ENCODE data around the gene ATAD3B.

Gene ATAD3B

DNA sequence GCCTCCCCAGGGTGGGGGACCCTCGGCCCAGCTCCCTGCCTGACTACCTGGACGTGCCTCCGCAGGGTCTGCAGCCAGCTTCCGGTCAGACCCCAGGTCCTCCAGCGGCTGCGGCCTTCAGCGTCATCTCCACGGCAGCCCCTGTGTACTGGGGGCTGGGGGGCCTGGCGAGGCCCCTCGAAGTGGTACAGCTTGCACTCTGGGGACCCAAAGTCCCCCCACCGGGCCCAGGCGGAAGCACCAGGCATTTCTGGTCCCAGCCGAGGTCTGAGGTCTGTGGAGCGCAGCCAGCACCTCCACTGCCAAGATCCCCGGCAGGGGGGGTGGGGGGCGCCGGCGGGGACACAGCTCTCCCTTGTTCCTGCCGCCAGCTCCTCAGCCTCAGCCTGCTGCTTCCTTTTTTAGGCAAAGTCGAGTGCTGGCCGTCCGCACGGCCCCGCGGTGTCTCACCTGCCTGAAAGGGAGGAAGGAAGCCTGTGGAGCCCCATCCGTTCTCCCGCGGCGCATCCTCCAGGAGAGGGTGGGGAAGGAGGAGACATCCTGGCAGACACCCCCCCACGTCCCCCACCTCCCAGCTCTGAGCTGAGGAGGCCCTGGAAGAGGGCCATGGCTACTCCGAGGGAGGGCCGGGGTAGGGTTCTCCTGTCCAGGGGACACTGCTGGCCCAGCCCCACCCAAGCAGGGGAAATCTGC, 37.3 kb upstream of the ATAD3B start:
- no peak for DNase-seq (ENCODE audit: low read depth)
- TF ChIP-seq, protein P1, sequence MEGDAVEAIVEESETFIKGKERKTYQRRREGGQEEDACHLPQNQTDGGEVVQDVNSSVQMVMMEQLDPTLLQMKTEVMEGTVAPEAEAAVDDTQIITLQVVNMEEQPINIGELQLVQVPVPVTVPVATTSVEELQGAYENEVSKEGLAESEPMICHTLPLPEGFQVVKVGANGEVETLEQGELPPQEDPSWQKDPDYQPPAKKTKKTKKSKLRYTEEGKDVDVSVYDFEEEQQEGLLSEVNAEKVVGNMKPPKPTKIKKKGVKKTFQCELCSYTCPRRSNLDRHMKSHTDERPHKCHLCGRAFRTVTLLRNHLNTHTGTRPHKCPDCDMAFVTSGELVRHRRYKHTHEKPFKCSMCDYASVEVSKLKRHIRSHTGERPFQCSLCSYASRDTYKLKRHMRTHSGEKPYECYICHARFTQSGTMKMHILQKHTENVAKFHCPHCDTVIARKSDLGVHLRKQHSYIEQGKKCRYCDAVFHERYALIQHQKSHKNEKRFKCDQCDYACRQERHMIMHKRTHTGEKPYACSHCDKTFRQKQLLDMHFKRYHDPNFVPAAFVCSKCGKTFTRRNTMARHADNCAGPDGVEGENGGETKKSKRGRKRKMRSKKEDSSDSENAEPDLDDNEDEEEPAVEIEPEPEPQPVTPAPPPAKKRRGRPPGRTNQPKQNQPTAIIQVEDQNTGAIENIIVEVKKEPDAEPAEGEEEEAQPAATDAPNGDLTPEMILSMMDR (IDR thresholded peaks at IDR 0.05; ENCODE audit: low read length, missing control alignments) = no peak
- H3K4me3 ChIP-seq (replicated peaks; ENCODE audit: low read depth, low read length) = no peak overlapping the region

DNA sequence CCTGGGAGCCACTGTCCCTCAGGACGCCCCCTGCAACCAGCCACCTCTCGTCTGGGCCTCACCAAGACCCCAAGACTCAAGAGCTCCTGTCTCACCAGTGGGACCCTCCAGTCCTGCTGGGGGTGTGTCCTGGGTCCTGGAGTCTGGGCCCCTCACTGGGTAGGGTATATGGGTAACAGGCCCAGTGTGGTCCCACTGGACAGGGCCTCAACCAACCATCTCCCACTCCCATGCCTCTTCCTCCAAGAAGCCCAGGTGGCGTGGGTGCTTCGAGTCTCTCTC, 36.8 kb upstream of the ATAD3B start:
- TF ChIP-seq, protein P1 (IDR thresholded peaks at IDR 0.05; ENCODE audit: low read length, missing control alignments) = no peak
- DNase-seq (ENCODE audit: low read depth) = no peak
- no peak overlapping the region for H3K4me3 ChIP-seq (replicated peaks; ENCODE audit: low read depth, low read length)

DNA sequence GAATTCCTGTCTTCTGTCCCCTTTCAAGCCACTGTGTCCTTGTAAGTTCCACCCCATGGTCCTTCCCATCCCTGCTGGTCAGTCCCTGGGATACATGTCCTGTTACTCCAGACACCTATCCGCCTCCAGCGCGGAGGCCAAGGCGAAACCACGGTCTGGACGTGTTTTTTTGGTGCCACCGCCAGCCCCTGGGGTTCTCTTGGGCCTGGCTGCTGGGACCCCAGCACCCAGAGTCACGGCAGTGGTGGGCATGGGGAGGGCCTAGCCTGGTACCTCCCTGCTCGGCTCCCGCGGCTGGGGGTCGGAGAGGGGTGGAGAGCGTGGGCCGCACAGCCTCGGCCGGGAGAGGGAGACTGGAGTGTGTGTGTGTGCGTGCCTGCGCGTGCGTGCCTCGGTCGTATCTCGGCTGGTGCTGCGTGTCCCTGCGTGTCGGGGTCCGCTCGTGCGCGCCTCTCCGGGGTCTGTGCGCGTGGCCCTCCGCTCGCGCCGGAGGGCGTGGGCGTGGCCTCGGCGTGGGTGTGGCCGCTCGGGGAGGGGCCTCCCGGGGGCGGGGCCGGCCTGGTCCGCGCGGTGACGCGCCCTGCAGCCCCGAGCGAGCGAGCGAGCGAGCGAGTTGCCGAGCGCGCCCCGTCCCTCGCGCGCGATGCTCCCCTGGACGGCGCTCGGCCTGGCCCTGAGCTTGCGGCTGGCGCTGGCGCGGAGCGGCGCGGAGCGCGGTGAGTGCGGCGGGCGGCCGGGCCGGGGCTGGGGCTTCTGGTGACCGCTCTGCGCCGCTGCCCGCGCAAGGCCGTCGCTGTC, 36.3 kb upstream of the ATAD3B start, which contains the start of gene VWA1:
Gene VWA1 (plus strand): TSS at position 585 of the 798 bp plus-strand sequence. CDS start 59 bp downstream, at position 644.
- peak; percentile 65 for DNase-seq (ENCODE audit: low read depth)
- H3K4me3 ChIP-seq (replicated peaks; ENCODE audit: low read depth, low read length) = peak within 1 kb of the TSS; percentile 52
- TF ChIP-seq, protein P1 (IDR thresholded peaks at IDR 0.05; ENCODE audit: low read length, missing control alignments) = no peak

DNA sequence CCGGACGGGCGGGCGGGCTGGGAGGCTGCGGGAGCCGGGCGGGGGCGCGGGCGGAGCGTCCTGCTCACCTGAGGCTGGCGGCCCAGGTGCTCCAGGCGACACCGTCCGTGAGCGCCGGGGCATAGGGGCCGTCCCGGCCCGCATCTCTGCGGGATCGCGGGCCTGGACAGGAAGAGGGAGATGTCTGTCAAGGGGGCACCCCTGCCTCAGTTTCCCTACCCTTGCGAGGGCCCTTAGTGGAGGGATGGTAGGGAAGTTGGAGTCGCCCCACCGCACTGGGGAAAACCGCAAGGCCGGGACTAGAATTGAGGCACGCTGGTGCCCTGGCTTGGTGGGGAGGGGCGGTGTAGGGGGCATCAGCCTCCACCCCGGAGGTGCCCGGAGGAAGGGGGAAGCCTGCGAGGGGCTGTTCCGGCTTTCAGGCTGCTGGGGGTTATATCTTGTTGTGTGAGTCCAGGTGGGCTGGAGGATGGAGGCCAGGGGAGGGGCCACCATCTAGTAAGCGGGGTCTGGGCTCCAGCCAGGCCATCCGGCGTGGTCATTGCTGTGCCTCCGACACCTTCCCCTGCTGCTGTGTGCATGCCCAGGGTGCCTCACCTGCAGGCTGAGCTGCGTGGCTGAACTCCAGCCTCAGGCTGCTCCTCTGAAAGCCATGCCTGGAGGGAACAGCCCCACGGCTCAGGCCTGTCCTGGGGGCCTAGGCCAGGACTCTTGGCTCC, 35.5 kb upstream of the ATAD3B start:
- H3K4me3 ChIP-seq (replicated peaks; ENCODE audit: low read depth, low read length) = peak overlapping the region; percentile 52
- no peak for DNase-seq (ENCODE audit: low read depth)
- TF ChIP-seq, protein P1 (IDR thresholded peaks at IDR 0.05; ENCODE audit: low read length, missing control alignments) = no peak

DNA sequence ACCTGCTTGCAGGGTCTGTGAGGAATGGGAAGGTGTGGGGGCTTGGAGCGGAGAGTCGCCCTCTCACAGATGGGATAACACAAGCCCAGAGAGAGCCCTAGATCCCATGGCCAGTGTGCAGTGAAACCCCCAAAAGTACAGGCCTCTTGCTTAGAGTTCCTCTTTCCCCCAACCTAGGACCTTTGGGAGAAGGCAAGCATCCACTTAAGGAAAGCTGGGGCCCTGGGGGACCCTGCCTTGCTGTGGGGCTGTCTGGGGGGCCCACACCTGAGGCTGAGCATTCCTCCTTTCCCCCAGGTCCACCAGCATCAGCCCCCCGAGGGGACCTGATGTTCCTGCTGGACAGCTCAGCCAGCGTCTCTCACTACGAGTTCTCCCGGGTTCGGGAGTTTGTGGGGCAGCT, 34.9 kb upstream of the ATAD3B start:
- TF ChIP-seq, protein P1 (IDR thresholded peaks at IDR 0.05; ENCODE audit: low read length, missing control alignments) = no peak
- H3K4me3 ChIP-seq (replicated peaks; ENCODE audit: low read depth, low read length) = peak overlapping the region; percentile 52
- DNase-seq (ENCODE audit: low read depth) = no peak

DNA sequence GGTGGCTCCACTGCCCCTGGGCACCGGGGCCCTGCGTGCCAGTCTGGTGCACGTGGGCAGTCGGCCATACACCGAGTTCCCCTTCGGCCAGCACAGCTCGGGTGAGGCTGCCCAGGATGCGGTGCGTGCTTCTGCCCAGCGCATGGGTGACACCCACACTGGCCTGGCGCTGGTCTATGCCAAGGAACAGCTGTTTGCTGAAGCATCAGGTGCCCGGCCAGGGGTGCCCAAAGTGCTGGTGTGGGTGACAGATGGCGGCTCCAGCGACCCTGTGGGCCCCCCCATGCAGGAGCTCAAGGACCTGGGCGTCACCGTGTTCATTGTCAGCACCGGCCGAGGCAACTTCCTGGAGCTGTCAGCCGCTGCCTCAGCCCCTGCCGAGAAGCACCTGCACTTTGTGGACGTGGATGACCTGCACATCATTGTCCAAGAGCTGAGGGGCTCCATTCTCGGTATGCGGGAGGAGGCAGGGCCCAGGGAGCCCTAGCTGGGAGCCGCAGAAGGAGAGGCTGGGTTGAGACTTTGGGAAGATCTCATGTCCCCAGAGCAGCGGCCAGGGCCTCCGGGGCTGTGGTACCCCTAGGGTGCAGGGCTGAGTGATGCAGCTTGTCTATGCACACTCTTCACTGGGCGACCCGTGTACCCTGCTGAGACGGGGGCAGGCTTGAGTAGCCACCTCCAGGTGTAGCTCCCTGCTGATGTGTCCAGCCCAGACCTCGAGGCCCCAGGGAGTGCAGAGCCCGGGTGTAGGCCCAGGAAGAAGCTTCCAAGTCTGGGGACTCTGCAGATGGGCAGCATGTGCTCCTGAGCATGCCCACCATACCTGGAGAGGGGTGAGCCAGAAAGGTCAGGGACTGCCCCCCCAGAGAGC, 34.3 kb upstream of the ATAD3B start:
- no peak for DNase-seq (ENCODE audit: low read depth)
- H3K4me3 ChIP-seq (replicated peaks; ENCODE audit: low read depth, low read length) = no peak overlapping the region
- TF ChIP-seq, protein P1 (IDR thresholded peaks at IDR 0.05; ENCODE audit: low read length, missing control alignments) = no peak
